ENCODE results near the gene CYFIP1. TPM values are rescaled to one million over a fixed set of nuclear protein-coding genes. Genes with fewer than 3 reads are reported as not detected.

CYFIP1 gene
- total RNA-seq, 4 donors from 2014 or later, result 81.2 to 131 (median 114) TPM

DNA sequence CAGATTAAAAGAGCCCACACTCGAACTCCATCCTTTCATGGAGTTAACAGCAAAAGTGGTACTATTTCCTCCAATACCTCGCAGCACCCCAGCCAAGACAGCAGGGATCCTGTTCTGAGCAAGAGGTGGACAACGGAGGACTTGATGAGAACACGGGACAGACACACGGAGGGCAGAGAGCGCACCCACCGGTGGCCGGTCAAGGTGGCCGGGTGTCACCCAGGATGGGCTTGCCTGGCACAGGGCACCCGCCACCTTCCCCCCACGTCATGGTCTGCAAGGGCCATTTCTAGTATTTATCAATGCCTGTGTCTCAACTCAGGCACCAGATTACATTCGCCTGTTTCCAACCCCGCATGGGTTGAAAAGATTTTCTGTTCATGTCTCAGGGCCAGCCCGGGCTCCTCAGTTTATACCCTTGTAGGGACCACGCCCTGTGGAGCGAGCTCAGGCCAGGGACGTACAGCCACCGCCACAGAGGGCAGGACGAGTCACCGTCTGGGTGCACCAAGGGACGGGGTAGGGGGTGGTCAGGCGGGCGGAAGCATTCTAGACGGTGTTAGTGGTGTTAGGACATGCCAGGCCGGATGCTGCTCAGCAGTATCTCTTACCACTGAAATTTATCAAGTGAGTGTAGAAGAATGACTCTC, 64.2 kb downstream of the CYFIP1 start:
- TF ChIP-seq, protein P1, sequence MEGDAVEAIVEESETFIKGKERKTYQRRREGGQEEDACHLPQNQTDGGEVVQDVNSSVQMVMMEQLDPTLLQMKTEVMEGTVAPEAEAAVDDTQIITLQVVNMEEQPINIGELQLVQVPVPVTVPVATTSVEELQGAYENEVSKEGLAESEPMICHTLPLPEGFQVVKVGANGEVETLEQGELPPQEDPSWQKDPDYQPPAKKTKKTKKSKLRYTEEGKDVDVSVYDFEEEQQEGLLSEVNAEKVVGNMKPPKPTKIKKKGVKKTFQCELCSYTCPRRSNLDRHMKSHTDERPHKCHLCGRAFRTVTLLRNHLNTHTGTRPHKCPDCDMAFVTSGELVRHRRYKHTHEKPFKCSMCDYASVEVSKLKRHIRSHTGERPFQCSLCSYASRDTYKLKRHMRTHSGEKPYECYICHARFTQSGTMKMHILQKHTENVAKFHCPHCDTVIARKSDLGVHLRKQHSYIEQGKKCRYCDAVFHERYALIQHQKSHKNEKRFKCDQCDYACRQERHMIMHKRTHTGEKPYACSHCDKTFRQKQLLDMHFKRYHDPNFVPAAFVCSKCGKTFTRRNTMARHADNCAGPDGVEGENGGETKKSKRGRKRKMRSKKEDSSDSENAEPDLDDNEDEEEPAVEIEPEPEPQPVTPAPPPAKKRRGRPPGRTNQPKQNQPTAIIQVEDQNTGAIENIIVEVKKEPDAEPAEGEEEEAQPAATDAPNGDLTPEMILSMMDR (IDR thresholded peaks at IDR 0.05; ENCODE audit: low read depth), result no peak

DNA sequence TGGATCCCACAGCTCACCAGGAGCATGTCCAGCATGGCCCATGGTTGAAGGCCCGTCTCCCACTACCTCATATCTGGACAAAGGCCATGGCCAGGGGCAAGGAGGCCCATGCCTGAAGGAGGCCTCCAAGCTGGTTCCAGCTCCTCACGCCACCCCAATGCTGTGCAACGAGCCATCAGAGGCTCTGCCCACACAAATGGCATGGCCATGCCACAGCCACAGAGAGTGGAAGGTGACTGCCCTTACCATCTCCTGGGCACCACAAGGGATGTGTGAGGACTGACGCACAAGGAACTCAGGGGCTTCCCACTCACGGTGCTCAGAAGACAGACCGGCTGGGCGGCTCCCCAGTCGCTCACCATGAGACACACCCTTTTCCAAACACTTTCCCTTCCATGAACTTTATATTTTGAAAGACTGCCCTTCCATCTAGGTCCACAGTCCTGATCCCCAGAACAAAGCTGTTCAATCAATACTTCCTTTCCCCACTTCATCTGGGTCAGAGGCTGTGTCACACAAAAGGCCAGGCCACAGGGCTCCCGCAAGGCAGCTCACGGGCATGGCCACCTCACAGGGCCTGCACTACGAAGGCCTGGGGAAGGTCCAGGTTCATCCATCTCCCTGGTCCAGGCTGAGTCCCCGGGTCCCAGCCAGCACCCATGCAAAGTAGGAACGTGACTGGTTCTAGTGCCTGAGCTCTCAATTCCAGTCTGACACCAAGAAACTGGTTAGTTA, 66.4 kb downstream of the CYFIP1 start:
- TF ChIP-seq, protein P1 (IDR thresholded peaks at IDR 0.05; ENCODE audit: low read depth), result no peak

DNA sequence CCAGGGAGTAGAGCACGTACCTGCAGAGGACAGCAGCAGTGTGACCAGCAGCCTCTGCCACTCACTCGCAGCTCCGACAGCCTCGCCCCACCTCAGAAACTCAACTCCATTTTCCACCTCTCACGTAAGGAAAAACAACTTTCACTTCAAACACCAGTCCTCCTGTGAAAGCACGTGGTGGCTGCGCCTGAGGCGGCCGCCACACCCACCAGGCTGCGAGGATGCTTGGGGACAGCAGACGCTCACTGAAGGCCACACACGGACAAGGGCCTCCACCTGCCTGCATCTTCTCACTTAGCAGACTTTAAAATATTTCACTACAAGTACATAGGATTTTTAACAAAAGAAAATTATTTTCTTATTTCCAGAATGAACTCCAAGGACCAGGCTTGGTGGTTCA, 67.9 kb downstream of the CYFIP1 start:
- TF ChIP-seq, protein P1 (IDR thresholded peaks at IDR 0.05; ENCODE audit: low read depth), result no peak

DNA sequence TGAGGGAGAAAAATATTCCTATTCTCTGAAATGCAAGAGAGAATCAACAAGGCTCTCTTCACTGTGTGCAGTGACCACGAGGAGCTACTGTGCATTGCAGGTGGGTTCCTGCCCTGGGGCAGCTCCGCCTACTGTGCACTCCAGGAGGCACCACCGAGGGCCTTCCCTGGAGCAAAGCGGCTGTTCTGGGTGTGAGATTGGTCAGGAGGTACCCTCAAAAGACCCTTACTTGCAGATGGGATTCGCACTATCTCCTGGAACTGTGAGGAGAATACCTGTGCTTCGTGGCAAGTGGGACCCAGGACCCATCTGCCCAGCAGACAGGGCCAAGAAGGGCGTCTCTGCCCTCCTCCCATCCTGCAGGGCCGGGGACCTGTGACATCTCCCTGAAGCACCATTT, 68.9 kb downstream of the CYFIP1 start:
- TF ChIP-seq, protein P1 (IDR thresholded peaks at IDR 0.05; ENCODE audit: low read depth), result no peak

DNA sequence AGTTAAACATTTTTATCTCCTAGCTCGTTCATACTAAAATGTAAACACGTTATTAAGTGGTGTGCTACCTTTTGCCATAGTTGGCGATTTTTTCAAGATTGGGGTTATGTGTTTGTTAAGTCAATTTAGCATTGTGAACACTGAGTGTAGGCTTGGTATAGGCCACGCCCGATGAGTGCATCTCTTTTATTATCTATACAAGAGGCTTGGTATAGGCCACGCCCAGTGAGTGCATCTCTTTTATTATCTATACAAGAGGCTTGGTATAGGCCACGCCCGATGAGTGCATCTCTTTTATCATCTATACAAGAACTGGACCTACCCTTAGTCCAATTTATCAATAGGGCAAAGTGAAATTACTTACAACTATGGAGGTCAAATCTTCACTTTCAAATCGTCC, 71.3 kb downstream of the CYFIP1 start:
- TF ChIP-seq, protein P1 (IDR thresholded peaks at IDR 0.05; ENCODE audit: low read depth), result no peak

DNA sequence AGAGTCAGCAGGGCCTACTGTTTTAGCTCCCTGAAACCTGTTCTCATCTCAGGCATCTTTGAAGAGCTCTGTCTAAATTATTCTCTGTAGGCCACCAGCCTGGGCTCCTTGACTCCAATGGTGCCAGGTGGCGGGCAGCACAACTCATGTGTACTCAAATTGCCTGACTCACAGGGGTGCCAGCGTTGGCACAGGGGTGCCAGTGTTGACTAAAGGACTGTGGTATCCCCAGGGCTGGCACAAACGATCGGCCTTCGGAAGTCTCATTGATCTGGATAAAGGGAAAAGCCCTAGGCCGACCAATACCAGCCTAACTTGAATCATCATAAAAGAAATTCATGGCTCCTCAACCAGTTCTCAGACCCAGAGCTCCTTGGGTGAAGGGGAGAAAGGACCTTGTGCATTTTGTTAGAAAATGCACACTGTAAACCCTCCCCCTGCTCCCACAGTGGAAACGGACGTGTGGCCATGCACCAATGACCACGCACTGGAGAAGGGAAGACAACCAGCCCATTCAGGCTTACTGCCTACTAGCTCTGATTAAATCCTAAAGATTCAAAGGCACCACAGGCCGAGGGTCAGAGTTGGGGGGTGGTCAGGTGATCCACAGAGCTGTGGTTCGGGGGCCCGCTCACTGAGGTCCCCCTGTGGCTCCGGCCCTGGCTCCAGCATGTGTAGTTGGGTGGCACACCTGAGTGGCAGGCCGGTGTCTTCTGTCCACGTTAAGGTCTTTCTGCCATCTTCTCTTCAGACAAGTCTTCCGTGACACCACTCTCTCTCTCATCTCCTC, 72.8 kb downstream of the CYFIP1 start:
- TF ChIP-seq, protein P1 (IDR thresholded peaks at IDR 0.05; ENCODE audit: low read depth), result no peak

DNA sequence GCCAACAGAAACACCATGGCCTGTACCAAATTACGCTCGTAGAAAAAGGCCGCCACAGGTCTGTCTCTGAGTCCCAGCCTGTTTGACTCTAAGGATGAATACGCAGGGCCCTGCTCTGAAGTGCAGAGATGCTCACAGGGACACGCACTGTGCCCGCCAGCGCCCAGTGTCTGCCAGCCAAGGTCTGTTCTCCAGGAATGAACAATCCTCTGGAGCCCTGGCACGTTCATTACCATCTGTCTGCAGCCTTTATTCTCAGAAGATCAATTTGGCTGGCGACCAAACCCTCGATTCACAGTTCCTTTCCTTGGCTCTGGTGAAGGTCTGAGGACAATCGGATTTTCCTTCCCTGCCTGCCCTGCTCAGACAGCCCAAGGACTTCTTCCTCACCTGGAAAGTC, 75.4 kb downstream of the CYFIP1 start:
- TF ChIP-seq, protein P1 (IDR thresholded peaks at IDR 0.05; ENCODE audit: low read depth), result no peak

Measured in subcutaneous adipose tissue (tissue), 4 donors.